Motor neuron (in vitro differentiated cells): ENCODE results near the gene TBC1D17. TPM values are rescaled to one million over a fixed set of nuclear protein-coding genes. Genes with fewer than 3 reads are reported as not detected.

ENCODE experiments used
- ATAC-seq, 8 experiments: fragments of 200-7000 bp; cut with Tn5 transposase; replicated peaks in 6 of 8; 2 replicates each; pipeline ENCODE4 v1.8.0; 2021; ENCODE audit warnings: mild to moderate bottlenecking in 8 of 8, moderate library complexity in 8 of 8
- H3K27ac ChIP-seq, 2 donors: fragments of 250-450 bp; sonication (Bioruptor Pico); 2 replicates each; pipeline ENCODE4 v1.9.0; 2021; ENCODE audit warnings: antibody characterized with exemption in 2 of 2, mild to moderate bottlenecking in 2 of 2, moderate library complexity in 1 of 2
- H3K4me1 ChIP-seq, 2 donors: fragments of 250-450 bp; sonication (Bioruptor Pico); replicated peaks in 1 of 2; 2 replicates each; pipeline ENCODE4 v1.6.1; 2021; ENCODE audit warnings: antibody characterized with exemption in 2 of 2, mild to moderate bottlenecking in 2 of 2, moderate library complexity in 1 of 2
- H3K4me3 ChIP-seq, 5 donors: fragments of 250-450 bp; sonication (Bioruptor Pico); 2 replicates each; pipeline ENCODE4 v1.9.0; 2021; ENCODE audit warnings: antibody characterized with exemption in 5 of 5, mild to moderate bottlenecking in 5 of 5, moderate library complexity in 4 of 5
- WGBS, 10 experiments: fragments of 450-650 bp; shearing (Covaris generic); methylation state at CpG; one replicate each; pipeline ENCODE4 v1.0.0; 2022; 5-methylcytosine and 5-hydroxymethylcytosine counted together
- in situ Hi-C, 9 experiments: fragments of 400-800 bp; cut with MboI; loops; one replicate each; pipeline ENCODE4 v1.15.0; 2021; ENCODE audit warnings: low sequenced_read_pairs in 9 of 9, low pct_unique_long_range_greater_than_20kb in 2 of 9; ENCODE audit not compliant: unreplicated experiment in 9 of 9
- total RNA-seq, 8 experiments: library from RNA; unstranded; fragments of 300-600 nt; gene quantifications; 2 replicates each; pipeline versions ENCODE4 v1.2.3 to v1.2.4, GENCODE V29; 2022

The TBC1D17 gene
- total RNA-seq, 8 experiments from 2014 or later: 14.3 to 31.0 (median 19.8) TPM

DNA sequence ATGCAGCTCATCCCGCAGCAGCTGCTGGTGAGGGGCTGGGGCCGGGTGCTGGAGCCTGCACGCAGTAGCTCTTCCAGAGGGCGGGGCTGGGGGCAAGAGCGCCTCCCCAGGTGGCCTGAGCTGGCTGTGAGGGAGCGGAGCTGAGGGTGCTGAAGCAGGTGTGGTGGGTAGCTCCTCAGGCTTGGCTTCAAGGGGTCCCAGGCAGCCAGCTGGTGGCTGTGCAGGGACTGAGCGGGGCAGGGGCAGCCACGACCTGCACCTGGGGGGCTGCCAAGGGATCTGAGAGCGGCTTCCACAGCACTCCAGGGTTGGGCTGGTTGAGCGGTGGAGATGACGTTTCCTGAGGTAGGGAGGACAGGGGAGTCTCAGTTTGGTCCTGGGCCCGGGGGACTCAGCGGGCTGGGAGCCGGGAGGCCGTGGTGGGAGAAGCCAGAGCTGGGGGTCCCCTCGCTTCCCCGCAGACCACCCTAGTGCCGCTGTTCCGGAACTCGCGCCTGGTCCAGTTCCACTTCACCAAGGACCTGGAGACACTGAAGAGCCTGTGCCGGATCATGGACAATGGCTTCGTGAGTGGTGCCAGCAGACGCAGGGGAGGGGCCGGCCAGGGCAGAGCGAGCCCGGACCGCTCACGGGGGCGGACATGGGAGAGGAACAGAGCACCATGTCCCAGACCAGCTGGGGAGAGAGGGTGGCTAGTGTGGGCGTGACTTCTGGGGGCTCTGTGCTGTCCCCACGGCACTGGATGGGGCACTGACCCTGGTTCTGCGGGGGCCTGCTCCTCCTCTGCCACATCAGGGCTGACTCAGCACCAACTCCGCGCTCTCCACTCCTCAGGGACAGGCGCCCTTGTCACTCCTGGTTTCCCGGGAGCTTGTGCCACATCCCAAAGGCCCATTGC, 19.2 kb upstream of the TBC1D17 start:
- peak in 5 of 8 experiments; percentile 1 to 9 (median 4) for ATAC-seq
- in situ Hi-C loops: no loop called here
- Histone ChIP-seq H3K27ac (peak overlapping the region in 1 of 2 donors; percentile 49), H3K4me3 (no peak overlapping the region), H3K4me1 (peaks cover 4 to 9% of the 10 kb centered on the region in 2 donors)
- WGBS, 10 experiments: 60 to 80% methylated on average over 1 to 4 of the region's 37 CpGs; no CpG with 5 or more reads in 8 of the 10 experiments

GRCh38 chr19:49859682-49860335, 17.7 kb upstream of the TBC1D17 start:
- Histone ChIP-seq H3K4me3 (no peak overlapping the region), H3K4me1 (peaks cover 0 to 5% of the 10 kb centered on the region in 2 donors), H3K27ac (no peak overlapping the region)
- peak in 4 of 8 experiments; percentile 4 to 9 (median 6) for ATAC-seq
- in situ Hi-C loops: no loop called here
- WGBS, 10 experiments: 60 to 100% (median 94%) methylated on average over 1 to 11 of the region's 22 CpGs; no CpG with 5 or more reads in 6 of the 10 experiments

GRCh38 chr19:49860336-49861102, 17.0 kb upstream of the TBC1D17 start:
- 53 to 93% (median 83%) methylated on average over 1 to 8 of the region's 17 CpGs; no CpG with 5 or more reads in 5 of the 10 experiments for WGBS, 10 experiments
- in situ Hi-C loops: no loop called here
- Histone ChIP-seq H3K27ac (peak overlapping the region in 1 of 2 donors; percentile 41), H3K4me3 (no peak overlapping the region), H3K4me1 (peaks cover 1 to 7% of the 10 kb centered on the region in 2 donors)
- ATAC-seq: peak in 6 of 8 experiments; percentile 2 to 21 (median 11)

DNA sequence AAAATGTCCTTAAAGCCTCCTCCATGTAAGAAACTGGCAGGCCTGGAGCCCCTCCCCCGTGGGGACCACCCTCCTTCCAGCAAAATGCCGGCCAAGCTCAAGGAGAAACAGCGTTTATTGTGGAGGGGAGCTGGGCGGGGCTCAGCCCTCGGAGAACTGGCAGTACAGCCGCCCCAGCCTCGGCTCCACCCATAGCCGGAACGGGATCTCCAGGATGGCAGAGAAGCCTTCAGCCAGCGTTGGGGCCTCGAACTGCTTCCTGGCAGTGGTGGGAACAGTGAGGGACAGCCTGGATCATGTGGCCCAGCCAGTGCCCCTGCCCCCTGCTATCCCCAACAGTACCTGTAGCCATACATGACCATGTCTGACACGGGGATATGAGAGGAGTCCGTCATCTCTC, 16.4 kb upstream of the TBC1D17 start:
- peak overlapping the region in 1 of 2 donors; percentile 41 for H3K27ac ChIP-seq
- in situ Hi-C loops: no loop called here
- peaks cover 7 to 13% of the 10 kb centered on the region in 2 donors for H3K4me1 ChIP-seq
- ATAC-seq: peak; percentile 5 to 43 (median 29)
- no peak overlapping the region for H3K4me3 ChIP-seq
- 27 to 40% (median 33%) methylated on average over 1 to 3 of the region's 13 CpGs; no CpG with 5 or more reads in 7 of the 10 experiments for WGBS, 10 experiments

- no peak overlapping the region for H3K27ac ChIP-seq
- whole genome bisulfite sequencing, 10 experiments: 60 to 100% (median 90%) methylated on average over 2 to 5 of the region's 60 CpGs; no CpG with 5 or more reads in 5 of the 10 experiments
- ATAC-seq: peak in 1 of 8 experiments; percentile 0
- in situ Hi-C loops: no loop called here
- H3K4me3 ChIP-seq: no peak overlapping the region
- peaks cover 11 to 16% of the 10 kb centered on the region in 2 donors for H3K4me1 ChIP-seq
Measured at GRCh38 chr19:49861541-49862378, 15.7 kb upstream of the TBC1D17 start.

DNA sequence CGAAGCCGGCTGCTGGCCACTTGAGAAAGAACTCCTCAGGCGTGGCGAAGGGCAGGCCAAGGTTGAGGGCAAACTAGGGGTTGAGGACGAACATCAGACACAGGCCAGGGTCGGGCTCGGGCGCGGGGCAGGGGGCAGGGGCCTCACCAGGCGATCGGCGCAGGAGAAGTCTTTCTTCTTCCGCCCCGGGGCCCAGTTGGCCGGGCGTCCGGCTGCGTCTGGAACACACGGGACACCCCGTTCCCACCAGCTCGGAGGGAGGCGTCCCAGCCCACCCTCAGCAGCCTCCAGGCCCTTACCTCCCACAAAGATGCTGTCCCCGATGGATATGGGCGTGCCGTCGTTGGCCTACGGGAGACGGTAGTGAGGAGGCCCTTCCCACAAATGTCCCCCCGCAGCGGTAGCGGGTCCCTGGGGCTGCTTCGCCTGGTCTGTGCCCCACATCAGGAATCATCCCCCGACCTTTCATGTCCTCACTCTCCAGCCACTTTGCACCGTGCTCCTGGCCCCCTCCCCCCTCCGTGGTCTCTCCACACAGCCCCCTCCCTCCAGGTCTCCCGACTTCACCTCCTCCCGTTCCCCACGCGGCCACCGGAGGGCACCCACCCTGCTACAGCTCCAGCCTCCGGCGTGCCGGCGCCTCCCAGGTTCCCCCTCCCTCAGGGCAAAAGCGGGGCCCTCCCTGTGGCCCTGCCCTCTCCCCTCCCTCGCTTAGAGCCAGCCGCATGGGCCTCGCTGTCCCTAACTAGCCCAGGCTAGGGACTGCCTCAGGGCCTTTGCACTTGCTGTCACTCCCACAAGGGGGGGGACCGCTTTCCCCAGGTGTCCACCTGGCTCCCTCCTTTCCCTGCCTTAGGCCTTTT, 14.9 kb upstream of the TBC1D17 start:
- Histone ChIP-seq H3K4me3 (no peak overlapping the region), H3K4me1 (peaks cover 11 to 16% of the 10 kb centered on the region in 2 donors), H3K27ac (no peak overlapping the region)
- no CpG with 5 or more reads among the region's 49 CpGs for WGBS, 10 experiments
- in situ Hi-C loops: no loop called here
- no peak for ATAC-seq

GRCh38 chr19:49863254-49863934, 14.1 kb upstream of the TBC1D17 start:
- Histone ChIP-seq H3K4me3 (no peak overlapping the region), H3K27ac (no peak overlapping the region), H3K4me1 (peaks cover 11 to 16% of the 10 kb centered on the region in 2 donors)
- no peak for ATAC-seq
- 50 to 100% (median 92%) methylated on average over 1 to 12 of the region's 24 CpGs; no CpG with 5 or more reads in 4 of the 10 experiments for WGBS, 10 experiments
- in situ Hi-C loops: no loop called here

DNA sequence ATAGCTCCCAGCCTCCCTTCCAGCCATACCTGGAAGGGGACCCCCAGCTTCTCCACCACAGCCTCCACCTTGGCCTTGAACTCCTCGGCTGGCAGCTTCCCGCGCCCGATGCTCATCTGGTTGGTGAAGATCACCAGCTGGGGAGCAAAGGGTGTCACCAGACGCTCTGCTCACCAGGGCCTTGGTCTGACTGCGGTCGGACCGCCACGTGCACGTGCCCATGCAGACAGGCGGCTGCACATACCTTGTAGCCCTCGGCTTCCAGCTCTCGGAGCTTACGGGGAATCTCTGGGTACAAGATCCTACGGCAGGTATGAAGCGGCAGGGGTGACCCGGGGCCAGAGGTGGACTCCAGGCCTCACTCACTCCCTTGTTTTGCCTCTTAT, 13.6 kb upstream of the TBC1D17 start:
- no peak overlapping the region for H3K27ac ChIP-seq
- in situ Hi-C loops: no loop called here
- H3K4me3 ChIP-seq: no peak overlapping the region
- no peak for ATAC-seq
- 90 to 100% (median 95%) methylated on average over 1 to 11 of the region's 17 CpGs; no CpG with 5 or more reads in 6 of the 10 experiments for WGBS, 10 experiments
- peaks cover 11 to 19% of the 10 kb centered on the region in 2 donors for H3K4me1 ChIP-seq

- H3K4me1 ChIP-seq: peaks cover 11 to 20% of the 10 kb centered on the region in 2 donors
- WGBS, 10 experiments: 80 to 100% (median 85%) methylated on average over 1 to 6 of the region's 13 CpGs; no CpG with 5 or more reads in 4 of the 10 experiments
- no peak overlapping the region for H3K27ac ChIP-seq
- H3K4me3 ChIP-seq: peak overlapping the region in 1 of 5 donors; percentile 98
- ATAC-seq: no peak
- in situ Hi-C loops: no loop called here
Measured at GRCh38 chr19:49864890-49865289, 12.6 kb upstream of the TBC1D17 start.

- peak; percentile 44 to 61 (median 55) for ATAC-seq
- peak within 1 kb of the TSS; percentile 89 to 94 for H3K27ac ChIP-seq
- H3K4me1 ChIP-seq: peaks cover 15 to 18% of the 10 kb centered on the region in 2 donors
- peak within 1 kb of the TSS; percentile 97 to 100 (median 98) for H3K4me3 ChIP-seq
- WGBS, 10 experiments: 0 to 7% (median 2%) methylated on average over 3 to 16 of the region's 65 CpGs; no CpG with 5 or more reads in 1 of the 10 experiments
- in situ Hi-C loops: no loop called here
Measured at GRCh38 chr19:49866933-49867782, 10.3 kb upstream of the TBC1D17 start, which contains the start of gene PNKP. TSS of gene PNKP (minus strand) at chr19:49867576. CDS start at chr19:49867204, 372 bp downstream.
